Left forelimb (tissue), 1 donor: ENCODE measurements around the gene CDC40.
"Not testable (repeated sequence)": the region's sequence is repeated elsewhere in the genome, so short reads cannot be mapped to it uniquely, and the experiment has no call there.

Experiments
- DNase-seq: peaks from one replicate; pipeline ENCODE4 v3.0.0-alpha.2; 2018; ENCODE audit warnings: low spot score

Gene CDC40

GRCh38 chr6:110201151-110201884 lies 21.1 kb downstream of the CDC40 start:
- DNase-seq: no peak

- no peak for DNase-seq
Observed at GRCh38 chr6:110207652-110208051, 27.4 kb downstream of the CDC40 start.

GRCh38 chr6:110211753-110212152 lies 31.5 kb downstream of the CDC40 start:
- DNase-seq: no peak

GRCh38 chr6:110214338-110214737 lies 34.1 kb downstream of the CDC40 start:
- DNase-seq: no peak

- DNase-seq: no peak
Observed at GRCh38 chr6:110216140-110216539, 35.9 kb downstream of the CDC40 start.

- DNase-seq: no peak
Observed at GRCh38 chr6:110217266-110217665, 37.0 kb downstream of the CDC40 start.

GRCh38 chr6:110221738-110222137 lies 41.5 kb downstream of the CDC40 start:
- DNase-seq: no peak

GRCh38 chr6:110226261-110226660 lies 46.0 kb downstream of the CDC40 start:
- DNase-seq: no peak

GRCh38 chr6:110232450-110232849 lies 52.2 kb downstream of the CDC40 start:
- no peak for DNase-seq

GRCh38 chr6:110233770-110234374 lies 53.6 kb downstream of the CDC40 start:
- no peak for DNase-seq

- DNase-seq: not testable (repeated sequence)
Observed at GRCh38 chr6:110236007-110236406, 55.8 kb downstream of the CDC40 start.

GRCh38 chr6:110239526-110240274 lies 59.5 kb downstream of the CDC40 start:
- no peak for DNase-seq

GRCh38 chr6:110244621-110245020 lies 64.4 kb downstream of the CDC40 start:
- DNase-seq: not testable (repeated sequence)

GRCh38 chr6:110246378-110246777 lies 66.2 kb downstream of the CDC40 start:
- no peak for DNase-seq

- DNase-seq: no peak
Observed at GRCh38 chr6:110246900-110247546, 66.8 kb downstream of the CDC40 start.

GRCh38 chr6:110250058-110250457 lies 69.8 kb downstream of the CDC40 start:
- no peak for DNase-seq

- no peak for DNase-seq
Observed at GRCh38 chr6:110250838-110251237, 70.6 kb downstream of the CDC40 start.

GRCh38 chr6:110255211-110255750 lies 75.1 kb downstream of the CDC40 start:
- no peak for DNase-seq

GRCh38 chr6:110256366-110256765 lies 76.1 kb downstream of the CDC40 start:
- no peak for DNase-seq

GRCh38 chr6:110265273-110265672 lies 85.0 kb downstream of the CDC40 start:
- no peak for DNase-seq

GRCh38 chr6:110266996-110267395 lies 86.8 kb downstream of the CDC40 start:
- DNase-seq: no peak

- no peak for DNase-seq
Observed at GRCh38 chr6:110269623-110270022, 89.4 kb downstream of the CDC40 start.
